ENCODE results near the gene CCSAP. TPM values are rescaled to one million over a fixed set of nuclear protein-coding genes. Genes with fewer than 3 reads are reported as not detected.

CCSAP gene
- total and polyA plus RNA-seq, 2 of the 13 experiments (the other 11 are each of a cell fraction or from before 2014, with no cell fraction given): 3.7 to 9.0 TPM

GRCh38 chr1:229273507-229274232, 69.2 kb downstream of the CCSAP start (continued):
- no peak for TF ChIP-seq SNAPC5 (CRISPR knock-in tag; IDR thresholded peaks at IDR 0.05; ENCODE audit: borderline replicate concordance)
- TF ChIP-seq ZFP41 (CRISPR knock-in tag; IDR thresholded peaks at IDR 0.05; ENCODE audit: borderline replicate concordance): no peak
- no peak for TF ChIP-seq ZNF383 (CRISPR knock-in tag; IDR thresholded peaks at IDR 0.05; ENCODE audit: borderline replicate concordance)
- peak; percentile 86 for TF ChIP-seq KDM1A (CRISPR knock-in tag; IDR thresholded peaks at IDR 0.05)
- no peak for TF ChIP-seq ZNF382 (CRISPR knock-in tag; IDR thresholded peaks at IDR 0.05; ENCODE audit: borderline replicate concordance)
- no peak for TF ChIP-seq ZBTB39 (CRISPR knock-in tag; IDR thresholded peaks at IDR 0.05)
- no peak; the same call in 1 of the 2 replicates for TF ChIP-seq SNAPC2 (CRISPR knock-in tag; IDR thresholded peaks at IDR 0.05)
- TF ChIP-seq THAP8 (CRISPR knock-in tag; IDR thresholded peaks at IDR 0.05; ENCODE audit: borderline replicate concordance): no peak
- TF ChIP-seq ATF6 (CRISPR knock-in tag; conservative IDR thresholded peaks at IDR 0.05): no peak
- peak; percentile 16; the same call in 1 of the 2 replicates for TF ChIP-seq ZBTB26 (CRISPR knock-in tag; IDR thresholded peaks at IDR 0.05; ENCODE audit: borderline replicate concordance)
- no peak for TF ChIP-seq MXD4 (CRISPR knock-in tag; IDR thresholded peaks at IDR 0.05)
- TF ChIP-seq TBL1XR1 (IDR thresholded peaks at IDR 0.05; ENCODE audit: borderline replicate concordance, low read length, partially characterized antibody): no peak
- TF ChIP-seq SP2 (CRISPR knock-in tag; IDR thresholded peaks at IDR 0.05): no peak
- no peak for TF ChIP-seq PHF20 (CRISPR knock-in tag; IDR thresholded peaks at IDR 0.05)
- TF ChIP-seq ZNF549 (CRISPR knock-in tag; IDR thresholded peaks at IDR 0.05): no peak
- peak; percentile 25 to 78; a peak in 2 of 4 replicates for TF ChIP-seq POLR2A (IDR thresholded peaks at IDR 0.05; ENCODE audit: insufficient read depth in 1 of 2, low read depth in 2 of 2, low read length in 2 of 2)
- TF ChIP-seq KDM2A (CRISPR knock-in tag; IDR thresholded peaks at IDR 0.05; ENCODE audit: borderline replicate concordance, low read depth): no peak
- TF ChIP-seq ZNF619 (CRISPR knock-in tag; IDR thresholded peaks at IDR 0.05): no peak
- peak in 1 of 2 experiments; percentile 78; a peak in 2 of 4 replicates for TF ChIP-seq KLF16 (CRISPR knock-in tag; IDR thresholded peaks at IDR 0.05)
- peak; percentile 80 for TF ChIP-seq ZGPAT (CRISPR knock-in tag; IDR thresholded peaks at IDR 0.05)
- TF ChIP-seq YEATS2 (CRISPR knock-in tag; IDR thresholded peaks at IDR 0.05; ENCODE audit: borderline replicate concordance): 0 out of 2 replicates have a peak, but pooled peaks have one; percentile 24
- no peak for TF ChIP-seq ZNF446 (CRISPR knock-in tag; IDR thresholded peaks at IDR 0.05)
- TF ChIP-seq ZNF232 (CRISPR knock-in tag; IDR thresholded peaks at IDR 0.05; ENCODE audit: borderline replicate concordance): no peak
